HG03159 (cell line): ENCODE data around the gene OR51B2.
"Not testable (repeated sequence)": the region's sequence is repeated elsewhere in the genome, so short reads cannot be mapped to it uniquely, and the experiment has no call there.

ENCODE experiments used
- ATAC-seq: cut with Tn5 transposase; IDR thresholded peaks from one replicate; pipeline ENCODE4 v1.9.1; 2021; ENCODE audit warnings: mild to moderate bottlenecking, moderate library complexity; ENCODE audit not compliant: unreplicated experiment

OR51B2 gene

DNA sequence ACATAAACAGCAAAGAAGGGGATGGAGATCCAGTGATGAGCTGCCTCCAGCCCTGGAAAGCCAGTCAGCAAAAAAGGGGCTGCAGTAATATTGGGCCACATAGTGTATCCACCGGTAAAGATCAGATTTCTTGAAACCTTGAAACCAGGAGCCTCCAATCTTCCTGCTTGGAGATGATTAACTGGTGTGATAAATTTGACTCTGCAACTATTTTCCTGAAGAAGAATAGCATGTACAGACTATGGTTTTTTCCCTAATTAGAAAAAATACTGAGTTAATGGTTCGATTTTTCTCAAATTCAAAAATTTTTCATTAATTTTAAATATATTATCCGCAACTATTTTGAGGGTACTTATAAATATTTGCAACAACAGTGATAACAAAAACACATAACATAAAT lies at the start of gene OR51B2:
TSS of gene OR51B2 (minus strand) at position 101 of the 400 bp plus-strand sequence. CDS start at position 101, 0 bp downstream.
- ATAC-seq, result no peak

- peak; percentile 72 for ATAC-seq
Measured at GRCh38 chr11:5369789-5370188, 45.7 kb upstream of the OR51B2 start.

DNA sequence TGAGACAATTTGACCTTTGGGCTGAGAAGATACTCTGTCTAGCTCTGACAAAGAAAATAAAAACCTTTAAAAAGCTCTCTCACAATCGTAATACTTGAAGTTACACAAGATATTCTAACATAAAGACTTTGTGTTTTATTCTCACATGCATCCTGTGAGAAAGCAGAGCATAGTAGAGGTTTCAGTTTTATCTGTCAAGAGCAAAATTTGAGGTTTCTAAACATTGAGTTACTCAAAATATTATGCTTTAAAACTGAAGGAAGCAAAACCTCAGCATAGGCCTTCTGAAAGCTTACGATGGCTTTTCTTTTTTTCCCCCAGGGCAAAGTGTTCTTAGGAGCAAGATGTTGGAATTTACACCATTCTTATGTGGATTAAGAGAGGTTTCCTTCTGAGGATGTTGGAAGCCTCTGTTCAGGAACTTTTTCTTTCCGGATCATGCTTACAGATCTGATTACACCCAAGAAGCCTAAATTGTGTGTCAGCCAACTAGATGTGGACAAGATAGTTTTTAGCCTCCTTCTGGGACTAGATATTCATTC lies 44.5 kb upstream of the OR51B2 start:
- ATAC-seq, result peak; percentile 46

DNA sequence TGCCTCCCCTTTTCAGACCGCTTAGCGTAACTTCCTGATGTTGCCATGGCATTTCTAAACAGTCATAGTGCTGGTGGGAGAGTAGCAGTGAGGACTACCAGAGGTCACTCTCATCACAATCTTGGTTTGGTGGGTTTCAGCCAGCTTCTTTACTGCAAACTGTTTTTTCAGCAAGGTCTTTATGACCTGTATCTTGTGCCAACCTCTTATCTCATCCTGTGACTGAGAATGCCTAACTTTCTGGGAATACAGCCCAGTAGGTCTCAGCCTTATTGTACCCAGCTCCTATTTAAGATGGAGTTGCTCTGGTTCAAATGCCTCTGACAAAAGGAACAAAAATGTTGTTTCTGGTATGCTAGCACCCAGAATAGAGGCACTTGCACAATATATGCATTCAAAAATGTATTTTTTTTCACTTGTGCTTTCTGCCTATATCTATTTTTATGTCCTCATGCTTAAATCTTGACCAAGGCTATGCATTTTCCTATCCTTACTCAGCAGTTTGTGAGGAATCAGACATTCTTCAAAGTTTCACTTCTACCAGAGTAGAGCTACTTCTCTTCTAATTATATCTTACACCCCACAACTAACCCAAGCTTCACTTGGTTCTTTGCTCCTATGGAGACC lies 43.5 kb upstream of the OR51B2 start:
- ATAC-seq, result no peak

DNA sequence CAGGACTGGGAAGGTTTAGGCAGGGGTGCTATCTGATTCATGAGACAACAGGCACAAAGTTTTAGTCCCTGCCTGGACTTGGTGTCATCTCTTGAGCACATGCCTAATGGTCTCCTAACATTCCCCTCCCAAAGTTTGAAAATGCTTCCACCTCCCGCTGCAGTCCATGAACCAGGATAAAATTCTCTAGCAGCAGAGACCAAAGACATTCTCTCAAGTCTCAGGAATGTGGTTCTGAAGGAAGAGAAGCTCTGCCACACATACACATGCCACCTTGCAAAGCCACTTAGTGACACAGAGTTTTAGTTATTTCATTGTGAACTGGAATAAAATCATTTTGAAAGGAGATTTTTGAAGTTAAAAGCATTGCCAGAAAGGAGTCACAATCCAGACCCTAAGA lies 42.8 kb upstream of the OR51B2 start:
- ATAC-seq, result no peak

DNA sequence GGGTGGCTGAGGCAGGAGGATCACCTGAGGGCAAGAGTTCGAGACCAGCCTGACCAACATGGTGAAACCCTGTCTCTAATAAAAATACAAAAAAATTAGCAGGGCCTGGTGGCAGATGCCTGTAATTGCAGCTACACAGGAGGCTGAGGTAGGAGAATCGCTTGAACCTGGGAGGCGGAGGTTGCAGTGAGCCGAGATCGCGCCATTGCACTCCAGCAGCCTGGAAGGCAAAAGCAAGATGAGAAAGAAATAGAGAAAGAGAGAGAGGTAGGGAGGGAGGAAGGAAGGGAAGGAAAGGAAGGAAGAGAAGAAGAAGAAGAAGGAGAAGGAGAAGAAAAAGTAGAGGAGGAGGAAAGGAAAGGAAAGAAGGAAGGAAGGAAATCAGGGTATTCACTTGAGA lies 42.3 kb upstream of the OR51B2 start:
- not testable (repeated sequence) for ATAC-seq

- ATAC-seq, result no peak
Measured at GRCh38 chr11:5364214-5364613, 40.1 kb upstream of the OR51B2 start.

DNA sequence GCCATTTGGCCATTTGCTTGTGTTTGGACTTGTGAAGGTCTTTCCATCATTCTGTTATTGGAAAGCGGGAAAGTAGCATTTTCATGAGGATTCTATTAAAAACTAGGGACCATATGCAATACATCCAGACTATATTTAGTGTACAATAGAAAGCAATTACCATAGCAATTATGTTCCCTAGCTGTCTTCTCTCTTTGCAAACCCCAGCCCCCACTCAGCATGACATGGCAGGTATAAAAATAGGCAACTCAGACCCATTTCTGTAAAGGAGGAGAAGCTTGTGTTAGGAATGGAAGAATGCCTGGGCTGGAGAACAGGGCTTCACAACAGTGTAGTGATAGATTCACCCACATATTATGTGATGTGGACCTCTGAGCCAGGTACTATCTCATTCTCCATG lies 39.6 kb upstream of the OR51B2 start:
- ATAC-seq, result no peak

- ATAC-seq, result no peak
Measured at GRCh38 chr11:5362017-5362625, 38.0 kb upstream of the OR51B2 start.

GRCh38 chr11:5356031-5356430 lies 31.9 kb upstream of the OR51B2 start:
- ATAC-seq, result not testable (repeated sequence)

- no peak for ATAC-seq
Measured at GRCh38 chr11:5351208-5351607, 27.1 kb upstream of the OR51B2 start, which contains the start of gene OR51B6. TSS of gene OR51B6 (plus strand) at chr11:5351508. CDS start at chr11:5351508, 0 bp downstream.

GRCh38 chr11:5349550-5349949 lies 25.5 kb upstream of the OR51B2 start:
- ATAC-seq, result no peak

GRCh38 chr11:5348551-5349194 lies 24.6 kb upstream of the OR51B2 start:
- ATAC-seq, result no peak

GRCh38 chr11:5345831-5346230 lies 21.7 kb upstream of the OR51B2 start:
- no peak for ATAC-seq

DNA sequence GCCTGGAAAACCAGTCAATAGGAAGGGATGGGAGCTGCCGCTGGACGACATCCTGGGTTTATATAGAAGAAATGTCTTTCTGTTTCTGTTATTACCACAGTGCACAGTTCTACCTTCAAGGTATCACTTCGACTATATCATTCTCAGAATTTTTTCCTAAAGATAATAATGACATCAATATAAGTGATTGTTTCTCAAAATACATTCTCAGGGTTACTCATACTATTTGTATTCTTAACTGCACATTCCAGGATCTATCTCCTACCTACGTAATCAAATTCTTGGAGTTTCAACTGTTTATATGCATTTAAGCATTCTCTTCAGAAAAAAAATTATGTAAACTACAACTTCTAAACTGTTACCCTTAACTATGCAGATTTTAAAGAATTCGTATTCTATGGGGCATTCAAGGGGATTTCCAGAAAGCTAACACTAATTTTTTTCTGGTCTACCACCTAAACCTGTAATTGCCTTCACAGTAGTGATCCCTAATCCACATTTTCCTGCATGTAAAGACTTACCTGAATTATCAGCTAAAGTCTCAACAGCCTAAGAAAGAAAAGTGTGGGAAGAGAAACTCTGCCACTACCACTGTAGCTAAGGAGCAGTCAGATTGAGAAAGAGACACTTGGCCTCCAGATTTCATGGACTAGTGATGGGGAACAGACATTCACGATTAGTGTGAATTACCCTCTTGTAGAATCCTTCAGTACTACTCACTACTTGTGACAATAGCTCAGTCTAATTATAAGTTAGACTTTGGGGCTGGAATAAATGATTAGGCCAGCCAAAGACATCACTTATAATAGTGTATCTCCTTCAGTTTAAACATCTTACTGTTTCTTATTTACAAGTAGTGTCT lies 19.6 kb upstream of the OR51B2 start, which contains the start of gene OR51B5:
TSS of gene OR51B5 (minus strand) at position 51 of the 862 bp plus-strand sequence. CDS start at position 51, 0 bp downstream.
- no peak for ATAC-seq

- ATAC-seq, result peak; percentile 73
Measured at GRCh38 chr11:5339771-5340322, 15.8 kb upstream of the OR51B2 start.

- ATAC-seq, result not testable (repeated sequence)
Measured at GRCh38 chr11:5337253-5337652, 13.2 kb upstream of the OR51B2 start.

DNA sequence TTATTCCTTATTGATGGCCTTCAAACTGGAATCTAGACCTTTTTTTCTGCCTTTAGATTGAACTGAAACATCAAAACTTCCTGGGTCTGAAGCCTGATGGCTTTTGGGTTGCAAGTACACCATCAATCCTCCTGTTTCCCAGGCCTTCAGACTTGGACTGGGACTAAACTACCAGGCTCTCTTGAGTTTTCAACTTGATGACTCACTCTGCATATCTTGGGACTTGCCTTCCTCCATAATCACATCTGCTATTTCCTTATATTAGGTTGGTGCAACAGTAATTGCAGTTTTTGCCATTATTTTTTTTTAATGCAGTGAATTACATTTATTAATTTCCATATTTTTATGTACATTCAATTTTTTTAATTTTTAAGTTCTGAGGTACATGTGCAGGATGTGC lies 12.2 kb upstream of the OR51B2 start:
- ATAC-seq, result no peak

GRCh38 chr11:5335170-5335569 lies 11.1 kb upstream of the OR51B2 start:
- no peak for ATAC-seq

DNA sequence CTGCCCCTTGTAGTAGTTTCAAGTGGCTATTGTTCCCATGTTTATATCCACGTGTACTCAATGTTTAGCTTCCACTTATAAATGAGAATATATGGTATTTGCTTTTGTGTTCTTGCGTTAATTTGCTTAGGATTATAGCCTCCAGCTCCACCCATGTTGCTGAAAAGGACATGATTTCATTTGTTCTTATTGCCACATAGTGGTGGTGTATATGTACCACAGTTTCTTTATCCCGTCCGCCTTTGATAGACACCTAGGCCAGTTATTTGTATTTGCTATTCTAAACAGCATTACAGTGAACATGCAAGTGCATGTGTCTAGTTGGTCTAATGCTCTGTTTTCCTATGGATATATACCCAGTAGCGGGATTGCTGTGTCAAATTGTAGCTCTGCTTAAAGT lies 6.8 kb downstream of the OR51B2 start:
- no peak for ATAC-seq
